Measurements from ENCODE around the gene TTLL12.
"Not testable (repeated sequence)": the region's sequence is repeated elsewhere in the genome, so short reads cannot be mapped to it uniquely, and the experiment has no call there.

Gene TTLL12

DNA sequence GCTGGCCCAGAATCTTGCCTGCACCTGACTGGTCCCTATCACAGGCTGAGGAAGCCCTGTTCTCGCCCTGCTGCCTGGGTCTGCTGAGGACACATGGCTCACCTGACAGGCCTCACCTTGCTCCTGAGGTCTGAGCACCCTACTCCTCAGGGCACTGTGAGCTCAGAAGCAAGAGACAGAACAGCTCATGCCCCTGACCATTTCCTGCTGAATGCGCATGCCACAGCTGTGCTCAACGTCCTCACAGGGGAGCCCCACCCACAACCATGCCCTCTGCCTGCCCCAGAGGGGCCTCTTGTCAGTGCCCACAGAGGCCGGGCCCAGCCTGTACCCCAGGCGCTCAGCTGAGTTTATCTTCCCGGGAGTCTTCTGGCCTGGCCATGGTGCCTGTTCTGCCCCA lies 38.4 kb downstream of the TTLL12 start (continued):
- TF ChIP-seq ZC3H10 (CRISPR knock-in tag; IDR thresholded peaks at IDR 0.05), result no peak
- no peak for TF ChIP-seq RARB (CRISPR knock-in tag; IDR thresholded peaks at IDR 0.05)
- TF ChIP-seq ISL1 (CRISPR knock-in tag; IDR thresholded peaks at IDR 0.05), result no peak
- no peak for TF ChIP-seq ZNF8 (CRISPR knock-in tag; IDR thresholded peaks at IDR 0.05)
- TF ChIP-seq ZNF565 (CRISPR knock-in tag; conservative IDR thresholded peaks at IDR 0.05; ENCODE audit: low read depth), result no peak
- TF ChIP-seq ZNF70 (CRISPR knock-in tag; IDR thresholded peaks at IDR 0.05), result no peak
- no peak for TF ChIP-seq ESRRG (CRISPR knock-in tag; IDR thresholded peaks at IDR 0.05)
- TF ChIP-seq TOX (CRISPR knock-in tag; IDR thresholded peaks at IDR 0.05; ENCODE audit: borderline replicate concordance), result no peak
- no peak for TF ChIP-seq POU6F1 (CRISPR knock-in tag; IDR thresholded peaks at IDR 0.05; ENCODE audit: borderline replicate concordance, low read depth)
- no peak for TF ChIP-seq SNAI2 (CRISPR knock-in tag; IDR thresholded peaks at IDR 0.05)
- no peak for TF ChIP-seq ZFP3 (CRISPR knock-in tag; IDR thresholded peaks at IDR 0.05)

DNA sequence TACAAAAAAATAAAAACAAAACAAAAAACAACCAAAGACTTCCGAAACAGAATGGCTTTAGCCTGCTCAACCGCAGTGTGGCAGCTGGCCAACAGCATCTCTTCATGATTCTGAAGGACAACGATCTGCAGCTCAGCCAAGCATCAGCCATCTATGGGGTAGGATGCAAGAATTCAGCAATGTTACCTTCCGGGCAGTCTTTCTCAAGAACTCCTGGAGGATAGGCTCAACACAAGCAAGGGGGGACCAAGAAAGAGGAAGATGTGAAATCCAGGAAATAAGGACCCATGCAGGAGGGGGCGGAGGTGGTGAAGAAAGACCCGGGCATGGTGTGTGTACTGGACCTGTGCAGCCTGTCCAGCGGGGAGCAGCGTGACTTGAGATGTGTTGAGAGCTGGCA lies 39.1 kb downstream of the TTLL12 start:
- no peak for ATAC-seq

DNA sequence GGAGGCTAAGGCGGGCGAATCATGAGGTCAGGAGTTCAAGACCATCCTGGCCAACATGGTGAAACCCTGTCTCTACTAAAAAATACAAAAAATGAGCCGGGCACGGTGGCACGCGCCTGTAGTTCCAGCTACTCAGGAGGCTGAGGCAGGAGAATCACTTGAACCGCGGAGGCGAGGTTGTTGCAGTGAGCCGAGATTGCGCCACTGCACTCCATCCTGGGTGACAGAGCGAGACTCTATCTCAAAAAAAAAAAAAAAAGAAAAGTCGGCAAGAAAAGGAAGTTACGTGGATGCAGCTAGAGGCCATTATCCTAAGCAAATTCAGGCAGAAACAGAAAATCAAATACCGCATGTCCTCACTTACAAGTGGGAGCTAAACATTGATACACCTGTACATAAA lies 40.6 kb downstream of the TTLL12 start:
- not testable (repeated sequence) for ATAC-seq

More for the DNA sequence above, 39.1 kb downstream of the TTLL12 start:
- TF ChIP-seq ZC3H10 (CRISPR knock-in tag; IDR thresholded peaks at IDR 0.05), result no peak
- no peak for TF ChIP-seq ESRRG (CRISPR knock-in tag; IDR thresholded peaks at IDR 0.05)
- no peak for TF ChIP-seq ZNF70 (CRISPR knock-in tag; IDR thresholded peaks at IDR 0.05)
- TF ChIP-seq CSRNP3 (CRISPR knock-in tag; IDR thresholded peaks at IDR 0.05), result no peak
- TF ChIP-seq OSR1 (CRISPR knock-in tag; IDR thresholded peaks at IDR 0.05), result no peak
- TF ChIP-seq PPARA (CRISPR knock-in tag; IDR thresholded peaks at IDR 0.05; ENCODE audit: borderline replicate concordance), result no peak
- TF ChIP-seq BACH2 (CRISPR knock-in tag; IDR thresholded peaks at IDR 0.05; ENCODE audit: borderline replicate concordance), result no peak
- TF ChIP-seq ZNF8 (CRISPR knock-in tag; IDR thresholded peaks at IDR 0.05), result no peak

- not testable (repeated sequence) for ATAC-seq
Measured at GRCh38 chr22:43145371-43145770, 41.6 kb downstream of the TTLL12 start.

- no peak for ATAC-seq
- TF ChIP-seq POU6F1 (CRISPR knock-in tag; IDR thresholded peaks at IDR 0.05; ENCODE audit: borderline replicate concordance, low read depth), result no peak
- no peak for TF ChIP-seq ARNTL (CRISPR knock-in tag; IDR thresholded peaks at IDR 0.05; ENCODE audit: borderline replicate concordance, low read depth)
- no peak for TF ChIP-seq ZNF70 (CRISPR knock-in tag; IDR thresholded peaks at IDR 0.05)
- TF ChIP-seq ZNF8 (CRISPR knock-in tag; IDR thresholded peaks at IDR 0.05), result no peak
- no peak for TF ChIP-seq ZFP3 (CRISPR knock-in tag; IDR thresholded peaks at IDR 0.05)
- TF ChIP-seq RARB (CRISPR knock-in tag; IDR thresholded peaks at IDR 0.05), result no peak
- no peak for TF ChIP-seq SNAI2 (CRISPR knock-in tag; IDR thresholded peaks at IDR 0.05)
- no peak for TF ChIP-seq CREB5 (CRISPR knock-in tag; IDR thresholded peaks at IDR 0.05; ENCODE audit: low read depth)
- no peak for TF ChIP-seq TSHZ2 (CRISPR knock-in tag; IDR thresholded peaks at IDR 0.05)
- no peak for TF ChIP-seq ZFP30 (CRISPR knock-in tag; IDR thresholded peaks at IDR 0.05)
- no peak for TF ChIP-seq BACH2 (CRISPR knock-in tag; IDR thresholded peaks at IDR 0.05; ENCODE audit: borderline replicate concordance)
Measured at GRCh38 chr22:43144949-43145348, 42.0 kb downstream of the TTLL12 start.

Data from SK-N-SH treated with all-trans-retinoic acid at 6 μM for 48 hours (cell line).